GM18511 (cell line): ENCODE data around the gene NUP85.
"Not testable (repeated sequence)": the region's sequence is repeated elsewhere in the genome, so short reads cannot be mapped to it uniquely, and the experiment has no call there.

Source experiments
- ATAC-seq: cut with Tn5 transposase; IDR thresholded peaks from one replicate; pipeline ENCODE4 v1.9.1; 2021; ENCODE audit warnings: mild to moderate bottlenecking, moderate library complexity; ENCODE audit not compliant: unreplicated experiment

NUP85 gene, protein sequence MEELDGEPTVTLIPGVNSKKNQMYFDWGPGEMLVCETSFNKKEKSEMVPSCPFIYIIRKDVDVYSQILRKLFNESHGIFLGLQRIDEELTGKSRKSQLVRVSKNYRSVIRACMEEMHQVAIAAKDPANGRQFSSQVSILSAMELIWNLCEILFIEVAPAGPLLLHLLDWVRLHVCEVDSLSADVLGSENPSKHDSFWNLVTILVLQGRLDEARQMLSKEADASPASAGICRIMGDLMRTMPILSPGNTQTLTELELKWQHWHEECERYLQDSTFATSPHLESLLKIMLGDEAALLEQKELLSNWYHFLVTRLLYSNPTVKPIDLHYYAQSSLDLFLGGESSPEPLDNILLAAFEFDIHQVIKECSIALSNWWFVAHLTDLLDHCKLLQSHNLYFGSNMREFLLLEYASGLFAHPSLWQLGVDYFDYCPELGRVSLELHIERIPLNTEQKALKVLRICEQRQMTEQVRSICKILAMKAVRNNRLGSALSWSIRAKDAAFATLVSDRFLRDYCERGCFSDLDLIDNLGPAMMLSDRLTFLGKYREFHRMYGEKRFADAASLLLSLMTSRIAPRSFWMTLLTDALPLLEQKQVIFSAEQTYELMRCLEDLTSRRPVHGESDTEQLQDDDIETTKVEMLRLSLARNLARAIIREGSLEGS

GRCh38 chr17:75205037-75205792, at the start of gene NUP85:
Gene NUP85, plus strand, starts transcription at chr17:75205679. Its CDS starts 83 bp downstream, at chr17:75205762.
- ATAC-seq = peak; percentile 75

DNA sequence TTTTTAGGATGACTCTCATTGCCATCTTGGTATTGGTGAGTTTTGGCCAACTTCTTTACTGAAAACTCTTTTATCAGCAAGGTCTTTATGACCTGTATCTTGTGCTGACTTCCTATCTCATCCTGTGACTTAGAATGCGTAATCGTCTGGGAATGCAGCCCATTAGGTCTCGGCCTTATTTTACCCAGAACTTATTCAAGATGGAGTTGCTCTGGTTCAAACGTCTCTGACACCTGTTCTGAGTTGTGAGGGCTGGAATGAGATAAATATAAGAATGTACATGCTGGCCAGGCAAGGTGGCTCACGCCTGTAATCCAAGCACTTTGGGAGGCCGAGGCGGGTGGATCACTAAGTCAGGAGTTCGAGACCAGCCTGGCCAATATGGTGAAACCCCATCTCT, 47.0 kb upstream of the NUP85 start:
- not testable (repeated sequence) for ATAC-seq

DNA sequence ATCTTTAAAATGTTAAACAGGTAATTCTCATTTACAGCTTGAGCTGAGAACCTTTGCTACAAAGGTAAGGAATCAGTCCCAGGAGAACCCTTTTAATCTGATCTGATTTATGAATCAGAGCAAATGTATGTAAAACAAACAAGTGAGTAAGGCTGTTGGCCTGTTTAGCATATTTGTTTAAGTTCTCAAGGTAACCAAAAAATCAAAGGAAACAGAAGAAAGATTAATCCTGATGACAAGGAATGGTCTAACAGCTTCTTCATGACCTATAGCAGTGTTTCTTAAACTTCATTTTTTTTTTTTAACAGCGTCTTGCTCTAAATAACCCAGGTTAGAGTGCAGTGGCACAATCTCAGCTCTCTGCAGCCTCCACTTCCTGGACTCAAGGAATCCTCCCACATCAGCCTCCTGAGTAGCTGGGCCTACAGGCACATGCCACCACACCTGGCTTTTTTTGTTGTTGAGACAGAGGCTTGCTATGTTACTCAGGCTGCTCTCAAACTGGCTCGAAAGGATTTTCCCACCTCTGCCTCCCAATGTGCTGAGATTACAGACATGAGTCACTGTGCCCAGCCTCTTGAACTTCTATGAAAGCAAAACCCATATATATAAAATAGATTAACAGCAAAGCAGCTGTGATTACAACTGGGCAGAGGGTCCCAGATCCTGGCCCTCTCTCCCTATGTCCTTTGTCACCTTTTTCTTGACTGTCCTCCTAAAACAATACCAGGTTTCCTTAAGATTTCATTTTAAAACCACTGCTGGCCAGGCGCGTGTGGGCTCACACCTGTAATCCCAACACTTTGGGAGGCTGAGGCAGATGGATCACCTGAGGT, 46.1 kb upstream of the NUP85 start:
- ATAC-seq = no peak

GRCh38 chr17:75160211-75160610, 45.3 kb upstream of the NUP85 start:
- no peak for ATAC-seq

GRCh38 chr17:75163074-75163473, 42.4 kb upstream of the NUP85 start:
- no peak for ATAC-seq

GRCh38 chr17:75164606-75165005, 40.9 kb upstream of the NUP85 start:
- ATAC-seq = not testable (repeated sequence)

- ATAC-seq = no peak
Observed at GRCh38 chr17:75168998-75169397, 36.5 kb upstream of the NUP85 start.

GRCh38 chr17:75173526-75173925, 32.0 kb upstream of the NUP85 start:
- no peak for ATAC-seq

GRCh38 chr17:75174996-75175395, 30.5 kb upstream of the NUP85 start:
- ATAC-seq = no peak

- ATAC-seq = no peak
Observed at GRCh38 chr17:75176625-75177024, 28.9 kb upstream of the NUP85 start.

- ATAC-seq = no peak
Observed at GRCh38 chr17:75178453-75178852, 27.0 kb upstream of the NUP85 start.

- no peak for ATAC-seq
Observed at GRCh38 chr17:75181110-75181509, 24.4 kb upstream of the NUP85 start.

DNA sequence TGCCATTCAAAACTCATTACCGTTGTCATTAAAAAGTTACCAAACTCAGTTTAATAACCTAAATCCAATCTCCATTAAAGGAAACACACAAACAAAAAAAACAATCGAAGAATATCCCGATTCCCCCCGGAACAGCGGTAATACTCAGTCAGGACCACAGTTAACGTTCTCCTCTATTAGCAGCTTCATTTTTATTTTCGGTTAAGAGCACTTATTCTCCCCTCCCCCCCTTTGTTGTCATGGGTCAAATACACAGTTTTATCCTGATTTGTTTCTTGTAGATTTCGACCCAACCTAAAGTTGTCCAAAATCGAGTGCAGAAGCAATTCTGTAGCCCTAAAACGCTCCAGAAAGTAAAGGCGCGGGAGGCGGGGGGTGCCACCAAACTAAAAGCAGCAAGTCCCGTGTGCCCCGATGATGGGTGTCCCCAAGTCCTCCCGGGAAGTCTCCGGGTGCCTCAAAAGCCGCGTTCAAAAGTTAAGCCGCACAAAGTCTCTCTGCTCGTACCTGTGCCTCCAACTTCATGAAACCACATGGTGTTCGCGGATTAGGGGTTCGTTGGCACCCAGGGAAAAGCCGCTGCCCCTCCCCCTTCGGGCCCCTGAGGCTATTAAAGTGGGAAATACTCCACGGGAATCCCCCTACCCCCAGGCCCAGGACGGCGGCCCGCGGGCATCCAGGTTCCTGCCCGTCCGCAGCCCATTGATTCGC, 23.7 kb upstream of the NUP85 start:
- ATAC-seq = no peak

DNA sequence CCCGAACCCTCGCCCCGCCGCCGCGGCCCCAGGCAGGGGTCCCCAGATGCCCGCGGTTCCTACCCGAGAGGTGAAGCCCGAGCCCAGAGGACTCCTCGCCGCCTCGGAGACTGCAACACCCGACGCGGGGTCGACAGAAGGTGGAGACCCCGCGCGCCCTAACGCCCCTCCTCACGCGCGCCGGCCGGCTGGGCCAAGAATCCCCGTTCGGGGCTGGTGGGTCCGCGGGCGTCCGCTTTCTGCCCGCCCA, 23.2 kb upstream of the NUP85 start:
- peak; percentile 19 for ATAC-seq

- peak; percentile 77 for ATAC-seq
Observed at GRCh38 chr17:75182569-75183436, 22.7 kb upstream of the NUP85 start, which contains the start of gene SUMO2. Gene SUMO2, minus strand, starts transcription at chr17:75182959. Its CDS starts 125 bp downstream, at chr17:75182834.

GRCh38 chr17:75183999-75184884, 21.2 kb upstream of the NUP85 start:
- ATAC-seq = no peak

GRCh38 chr17:75188614-75189013, 16.9 kb upstream of the NUP85 start:
- ATAC-seq = no peak

DNA sequence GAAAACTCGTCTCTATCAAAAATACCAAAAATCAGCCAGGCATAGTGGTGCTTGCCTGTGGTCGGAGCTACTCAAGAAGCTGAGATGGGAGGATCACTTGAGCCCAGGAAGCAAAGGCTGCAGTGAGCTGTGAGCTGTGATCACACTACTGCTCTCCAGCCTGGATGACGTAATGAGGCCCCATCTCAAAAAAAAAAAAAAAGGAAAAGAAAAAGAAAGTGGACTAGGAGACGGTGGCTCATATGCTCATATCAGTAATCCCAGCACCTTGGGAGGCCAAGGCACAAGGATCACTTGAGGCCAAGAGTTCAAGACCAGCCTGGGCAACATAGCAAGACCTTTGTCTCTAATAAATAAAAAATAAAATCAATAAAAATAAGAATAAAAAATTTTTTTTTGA, 13.9 kb upstream of the NUP85 start:
- ATAC-seq = no peak
